GM19397 (cell line): Measurements from ENCODE around the gene ATP8A2.
A peak's percentile ranks its signal among the peaks of the same experiment; 100 is the strongest.

Source experiments
- ATAC-seq: cut with Tn5 transposase; IDR thresholded peaks from one replicate; pipeline ENCODE4 v1.9.1; 2021; ENCODE audit warnings: mild to moderate bottlenecking, moderate library complexity; ENCODE audit not compliant: unreplicated experiment

The ATP8A2 gene

GRCh38 chr13:25846222-25846984 lies 474.6 kb downstream of the ATP8A2 start:
- ATAC-seq = no peak

GRCh38 chr13:25847145-25847544 lies 475.4 kb downstream of the ATP8A2 start:
- ATAC-seq = peak; percentile 51

- ATAC-seq = no peak
Measured at GRCh38 chr13:25847635-25848626, 476.2 kb downstream of the ATP8A2 start.

GRCh38 chr13:25848812-25849745 lies 477.3 kb downstream of the ATP8A2 start:
- ATAC-seq = no peak

GRCh38 chr13:25857830-25858229 lies 486.1 kb downstream of the ATP8A2 start:
- no peak for ATAC-seq

GRCh38 chr13:25859528-25859927 lies 487.8 kb downstream of the ATP8A2 start:
- no peak for ATAC-seq

- no peak for ATAC-seq
Measured at GRCh38 chr13:25860265-25860664, 488.5 kb downstream of the ATP8A2 start.

GRCh38 chr13:25860862-25861261 lies 489.1 kb downstream of the ATP8A2 start:
- no peak for ATAC-seq

- no peak for ATAC-seq
Measured at GRCh38 chr13:25862156-25862555, 490.4 kb downstream of the ATP8A2 start.

- ATAC-seq = no peak
Measured at GRCh38 chr13:25864116-25864515, 492.3 kb downstream of the ATP8A2 start.

GRCh38 chr13:25864936-25865335 lies 493.2 kb downstream of the ATP8A2 start:
- ATAC-seq = no peak

GRCh38 chr13:25865391-25865790 lies 493.6 kb downstream of the ATP8A2 start:
- no peak for ATAC-seq

GRCh38 chr13:25867038-25867437 lies 495.3 kb downstream of the ATP8A2 start:
- ATAC-seq = no peak

- no peak for ATAC-seq
Measured at GRCh38 chr13:25868490-25868889, 496.7 kb downstream of the ATP8A2 start.

GRCh38 chr13:25869941-25870340 lies 498.2 kb downstream of the ATP8A2 start:
- no peak for ATAC-seq

GRCh38 chr13:25871389-25872125 lies 499.8 kb downstream of the ATP8A2 start:
- ATAC-seq = no peak

- no peak for ATAC-seq
Measured at GRCh38 chr13:25872481-25873241, 500.9 kb downstream of the ATP8A2 start.

- no peak for ATAC-seq
Measured at GRCh38 chr13:25873242-25873612, 501.5 kb downstream of the ATP8A2 start.

- no peak for ATAC-seq
Measured at GRCh38 chr13:25874064-25874737, 502.4 kb downstream of the ATP8A2 start.
